ENCODE measurements around the gene GALNT15.

GALNT15 gene

DNA sequence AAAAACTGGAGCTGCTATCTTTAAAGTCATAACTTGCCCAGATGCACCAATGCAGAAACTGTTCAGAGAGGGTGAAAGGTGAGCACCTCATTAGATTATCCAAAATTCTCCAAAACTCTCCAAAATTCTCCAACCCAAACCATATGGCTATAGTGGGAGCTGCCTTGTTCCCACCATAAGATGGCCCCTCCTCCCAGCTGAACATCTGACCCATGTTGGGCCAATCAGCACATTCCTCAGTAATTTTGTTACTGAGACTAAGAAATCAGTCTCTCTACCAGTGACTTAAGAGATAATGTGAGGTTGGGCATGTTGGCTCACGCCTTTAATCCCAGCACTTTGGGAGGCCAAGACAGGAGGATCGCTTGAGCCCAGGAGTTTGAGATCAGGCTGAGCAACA, 57.5 kb downstream of the GALNT15 start:
- no peak for DNase-seq
- TF ChIP-seq, protein P1, sequence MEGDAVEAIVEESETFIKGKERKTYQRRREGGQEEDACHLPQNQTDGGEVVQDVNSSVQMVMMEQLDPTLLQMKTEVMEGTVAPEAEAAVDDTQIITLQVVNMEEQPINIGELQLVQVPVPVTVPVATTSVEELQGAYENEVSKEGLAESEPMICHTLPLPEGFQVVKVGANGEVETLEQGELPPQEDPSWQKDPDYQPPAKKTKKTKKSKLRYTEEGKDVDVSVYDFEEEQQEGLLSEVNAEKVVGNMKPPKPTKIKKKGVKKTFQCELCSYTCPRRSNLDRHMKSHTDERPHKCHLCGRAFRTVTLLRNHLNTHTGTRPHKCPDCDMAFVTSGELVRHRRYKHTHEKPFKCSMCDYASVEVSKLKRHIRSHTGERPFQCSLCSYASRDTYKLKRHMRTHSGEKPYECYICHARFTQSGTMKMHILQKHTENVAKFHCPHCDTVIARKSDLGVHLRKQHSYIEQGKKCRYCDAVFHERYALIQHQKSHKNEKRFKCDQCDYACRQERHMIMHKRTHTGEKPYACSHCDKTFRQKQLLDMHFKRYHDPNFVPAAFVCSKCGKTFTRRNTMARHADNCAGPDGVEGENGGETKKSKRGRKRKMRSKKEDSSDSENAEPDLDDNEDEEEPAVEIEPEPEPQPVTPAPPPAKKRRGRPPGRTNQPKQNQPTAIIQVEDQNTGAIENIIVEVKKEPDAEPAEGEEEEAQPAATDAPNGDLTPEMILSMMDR (IDR thresholded peaks at IDR 0.05; ENCODE audit: low read depth, low read length): no peak
- Histone ChIP-seq H3K4me1 (no peaks in the 10 kb centered on the region), H3K36me3 (no peaks in the 10 kb centered on the region), H3K27me3 (no peaks in the 10 kb centered on the region), H3K4me3 (ENCODE audit: low read depth, low read length) (no peak overlapping the region), H3K9me3 (no peaks in the 10 kb centered on the region)

- TF ChIP-seq, protein P1 (IDR thresholded peaks at IDR 0.05; ENCODE audit: low read depth, low read length): no peak
- DNase-seq: no peak
- H3K4me3 ChIP-seq (ENCODE audit: low read depth, low read length): no peak overlapping the region
- no peaks in the 10 kb centered on the region for H3K36me3 ChIP-seq
- H3K9me3 ChIP-seq: no peaks in the 10 kb centered on the region
- H3K4me1 ChIP-seq: no peaks in the 10 kb centered on the region
- H3K27me3 ChIP-seq: no peaks in the 10 kb centered on the region
Observed at GRCh38 chr3:16233806-16234205, 59.3 kb downstream of the GALNT15 start.

- no peaks in the 10 kb centered on the region for H3K36me3 ChIP-seq
- TF ChIP-seq, protein P1 (IDR thresholded peaks at IDR 0.05; ENCODE audit: low read depth, low read length): no peak
- DNase-seq: no peak
Observed at GRCh38 chr3:16234281-16234680, 59.8 kb downstream of the GALNT15 start.

DNA sequence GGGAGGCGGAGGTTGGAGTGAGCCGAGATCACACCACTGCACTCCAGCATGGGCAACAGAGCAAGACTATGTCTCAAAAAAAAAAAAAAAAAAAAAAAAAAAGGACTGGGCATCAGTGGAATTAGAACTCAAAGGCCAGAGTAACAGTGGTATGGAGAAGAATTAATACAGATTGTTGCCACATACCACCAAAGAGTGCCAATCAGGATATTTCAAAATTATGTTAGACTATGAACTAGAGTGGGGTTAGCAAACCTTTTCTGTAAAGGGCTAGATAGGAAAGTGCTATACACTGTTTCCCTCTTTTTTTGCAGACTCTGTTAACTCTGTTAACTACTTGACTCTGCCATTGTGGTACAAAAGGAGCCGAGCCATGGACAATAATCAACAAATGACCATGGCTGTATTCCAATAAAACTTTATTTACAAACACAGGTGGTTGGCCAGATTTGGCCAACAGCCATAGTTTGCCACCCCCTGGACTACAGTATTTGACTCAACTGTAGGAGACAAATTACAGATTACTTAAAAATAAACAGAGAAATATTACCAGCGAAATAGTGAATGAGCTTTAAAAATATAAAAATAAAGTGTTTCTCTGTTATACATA, 61.7 kb downstream of the GALNT15 start:
- no peaks in the 10 kb centered on the region for H3K4me1 ChIP-seq
- no peaks in the 10 kb centered on the region for H3K36me3 ChIP-seq
- TF ChIP-seq, protein P1 (IDR thresholded peaks at IDR 0.05; ENCODE audit: low read depth, low read length): no peak
- H3K4me3 ChIP-seq (ENCODE audit: low read depth, low read length): no peak overlapping the region
- H3K9me3 ChIP-seq: no peaks in the 10 kb centered on the region
- no peaks in the 10 kb centered on the region for H3K27me3 ChIP-seq
- no peak for DNase-seq

More at GRCh38 chr3:16234281-16234680, 59.8 kb downstream of the GALNT15 start:
- H3K27me3 ChIP-seq: no peaks in the 10 kb centered on the region
- no peaks in the 10 kb centered on the region for H3K9me3 ChIP-seq
- H3K4me3 ChIP-seq (ENCODE audit: low read depth, low read length): no peak overlapping the region
- no peaks in the 10 kb centered on the region for H3K4me1 ChIP-seq

GRCh38 chr3:16236856-16237393, 62.4 kb downstream of the GALNT15 start:
- Histone ChIP-seq H3K4me3 (ENCODE audit: low read depth, low read length) (no peak overlapping the region), H3K36me3 (no peaks in the 10 kb centered on the region), H3K27me3 (no peaks in the 10 kb centered on the region), H3K9me3 (no peaks in the 10 kb centered on the region), H3K4me1 (no peaks in the 10 kb centered on the region)
- TF ChIP-seq, protein P1 (IDR thresholded peaks at IDR 0.05; ENCODE audit: low read depth, low read length): no peak
- no peak for DNase-seq

GRCh38 chr3:16239086-16239770, 64.7 kb downstream of the GALNT15 start:
- H3K4me1 ChIP-seq: no peaks in the 10 kb centered on the region
- no peaks in the 10 kb centered on the region for H3K27me3 ChIP-seq
- no peaks in the 10 kb centered on the region for H3K36me3 ChIP-seq
- no peaks in the 10 kb centered on the region for H3K9me3 ChIP-seq
- H3K4me3 ChIP-seq (ENCODE audit: low read depth, low read length): no peak overlapping the region
- no peak for DNase-seq
- TF ChIP-seq, protein P1 (IDR thresholded peaks at IDR 0.05; ENCODE audit: low read depth, low read length): no peak

Data from BE2C (cell line).